Adrenal gland (tissue), 5 donors: ENCODE results near the gene CASP10.

ENCODE experiments used
- CTCF ChIP-seq, 6 experiments: fragments of 450-650 bp in 4 of 6; fragments of 200-600 bp in 2 of 6; sonication (generic) in 1 of 6; IDR thresholded peaks; 1 replicate in 5 of 6; 2 replicates in 1 of 6; pipeline versions ENCODE4 v1.5.1 to v1.8.0; 2016 to 2021; ENCODE audit warnings: antibody characterized with exemption in 6 of 6, mild to moderate bottlenecking in 2 of 6, moderate library complexity in 1 of 6
- POLR2A ChIP-seq, 2 donors: fragments of 450-650 bp; IDR thresholded peaks; one replicate each; pipeline ENCODE4 v1.6.1; 2017; ENCODE audit warnings: antibody characterized with exemption in 2 of 2, mild to moderate bottlenecking in 2 of 2, moderate library complexity in 1 of 2
- donor health status: DM: no; HTN: no; CAD: no.

- TF ChIP-seq POLR2A (IDR thresholded peaks at IDR 0.05) (no peak), CTCF (IDR thresholded peaks at IDR 0.05) (no peak)
These were observed 45.2 kb upstream of the CASP10 start for GRCh38 chr2:201137505-201138400.
